K562 (cell line): ENCODE measurements around the gene KLHL12. TPM values are rescaled to one million over a fixed set of nuclear protein-coding genes. Genes with fewer than 3 reads are reported as not detected.

Experiments used
- CHD2 ChIP-seq: IDR thresholded peaks from 2 replicates; pipeline ENCODE4 v1.6.1; 2011; ENCODE audit warnings: low read depth, low read length
- CXXC5 ChIP-seq: fragments of 250-450 bp; sonication (Bioruptor Pico); IDR thresholded peaks from 2 replicates; pipeline ENCODE4 v1.8.0; 2022; ENCODE audit warnings: inconsistent platforms, mild to moderate bottlenecking, moderate library complexity
- ELF2 ChIP-seq: fragments of 250-450 bp; sonication (Bioruptor Pico); IDR thresholded peaks from 2 replicates; pipeline ENCODE4 v1.5.0; 2021; ENCODE audit warnings: mild to moderate bottlenecking
- GATAD2B ChIP-seq: fragments of 450-650 bp; IDR thresholded peaks from 2 replicates; pipeline ENCODE4 v1.6.1; 2017; ENCODE audit warnings: mild to moderate bottlenecking, borderline replicate concordance
- POLR3G ChIP-seq: IDR thresholded peaks from 2 replicates; pipeline ENCODE4 v1.6.1; 2011; ENCODE audit not compliant: insufficient read length, insufficient replicate concordance; ENCODE audit errors: extremely low read depth
- RAD21 ChIP-seq, 2 experiments: fragments of 250-450 bp in 1 of 2; fragments of 450-650 bp in 1 of 2; sonication (Bioruptor Pico) in 1 of 2; formaldehyde crosslinking in 1 of 2; IDR thresholded peaks in 1 of 2; conservative IDR thresholded peaks in 1 of 2; 2 replicates each; pipeline versions ENCODE4 v1.4.0 to v1.8.0; 2020 to 2022; ENCODE audit warnings: mild to moderate bottlenecking in 2 of 2, moderate library complexity in 1 of 2
- RHOXF2B ChIP-seq: fragments of 250-450 bp; sonication (Bioruptor Pico); conservative IDR thresholded peaks from 2 replicates; pipeline ENCODE4 v1.5.1; 2021
- SAP30 ChIP-seq: fragments of 200-600 bp; sonication (generic); IDR thresholded peaks from 2 replicates; pipeline ENCODE4 v1.6.1; 2012; ENCODE audit warnings: borderline replicate concordance, low read depth, mild to moderate bottlenecking, moderate library complexity, low read length, control low read depth, inconsistent platforms; ENCODE audit not compliant: insufficient read depth, poor library complexity, severe bottlenecking
- SREBF1 ChIP-seq: fragments of 150-350 bp; IDR thresholded peaks from 2 replicates; pipeline ENCODE4 v1.6.1; 2014; ENCODE audit warnings: antibody characterized with exemption, low read depth, low read length, borderline replicate concordance
- SRSF1 ChIP-seq: fragments of 200-400 bp; formaldehyde crosslinking; IDR thresholded peaks from 2 replicates; pipeline ENCODE4 v1.6.1; 2017; ENCODE audit warnings: mild to moderate bottlenecking, low read depth, low read length, moderate library complexity
- ZBTB7A ChIP-seq: IDR thresholded peaks from 2 replicates; pipeline ENCODE4 v1.6.1; 2011; ENCODE audit warnings: low read depth, mild to moderate bottlenecking, low read length, moderate library complexity, borderline replicate concordance; ENCODE audit not compliant: control insufficient read depth
- ZEB2 ChIP-seq: fragments of 450-650 bp; IDR thresholded peaks from 2 replicates; pipeline ENCODE4 v1.6.1; 2016
- ZNF197 ChIP-seq: fragments of 200-800 bp; sonication (Bioruptor generic); IDR thresholded peaks from 2 replicates; pipeline ENCODE4 v1.6.1; 2016; ENCODE audit warnings: low read depth, missing genetic modification characterization, missing compliant biosample characterization
- ZNF766 ChIP-seq: fragments of 200-800 bp; sonication (Bioruptor generic); conservative IDR thresholded peaks from 2 replicates; pipeline ENCODE4 v1.6.1; 2016; ENCODE audit warnings: missing genetic modification characterization, missing compliant biosample characterization
- ZSCAN32 ChIP-seq: fragments of 450-650 bp; formaldehyde crosslinking; IDR thresholded peaks from 2 replicates; pipeline ENCODE4 v1.4.0; 2020; ENCODE audit warnings: mild to moderate bottlenecking, moderate library complexity
- polyA plus RNA-seq, 8 experiments: library from polyadenylated mRNA; depleted of rRNA in 4 of 8; stranded (reverse) in 5 of 8; unstranded in 3 of 8; fragments of >200 nt; fragmentation: Nextera tagmentation in 2 of 8; fragmentation: Illumina TruSeq in 1 of 8; extraction: Ambion mirVana in 2 of 8; extraction: Trizol in 1 of 8; gene quantifications; 2 replicates each; pipeline versions ENCODE4 v1.2.1 to v1.2.3, GENCODE V29; 2011 to 2014; ENCODE audit warnings: inconsistent platforms in 1 of 8, missing spikeins in 1 of 8
- total RNA-seq, 7 experiments: library from RNA; depleted of rRNA in 6 of 7; stranded (reverse); fragments of >200 nt in 6 of 7; fragmentation: Illumina TruSeq in 2 of 7; extraction: Trizol in 2 of 7; gene quantifications; 2 replicates each; pipeline versions ENCODE4 v1.2.1 to v1.2.3, GENCODE V29; 2011 to 2021; ENCODE audit warnings: low replicate concordance in 1 of 7
- TF ChIP-seq, protein P1 (sequence below): IDR thresholded peaks from 3 replicates; pipeline ENCODE4 v1.6.1; 2011; ENCODE audit warnings: borderline replicate concordance, mild to moderate bottlenecking; ENCODE audit not compliant: insufficient read length, insufficient read depth
- TF ChIP-seq, protein P2 (sequence below): sonication (generic); formaldehyde crosslinking; IDR thresholded peaks from 2 replicates; pipeline ENCODE4 v1.8.1; 2023; ENCODE audit warnings: mild to moderate bottlenecking, missing genetic modification reagents
- TF ChIP-seq, protein P3 (sequence below): sonication (generic); formaldehyde crosslinking; IDR thresholded peaks from 2 replicates; pipeline ENCODE4 v1.8.0; 2023; ENCODE audit warnings: missing genetic modification reagents, mild to moderate bottlenecking, borderline replicate concordance

KLHL12 gene
- total and polyA plus RNA-seq, 9 of the 15 experiments (the other 6 are each of a cell fraction or from before 2014, with no cell fraction given) = 23.1 to 85.1 (median 35.0) TPM

DNA sequence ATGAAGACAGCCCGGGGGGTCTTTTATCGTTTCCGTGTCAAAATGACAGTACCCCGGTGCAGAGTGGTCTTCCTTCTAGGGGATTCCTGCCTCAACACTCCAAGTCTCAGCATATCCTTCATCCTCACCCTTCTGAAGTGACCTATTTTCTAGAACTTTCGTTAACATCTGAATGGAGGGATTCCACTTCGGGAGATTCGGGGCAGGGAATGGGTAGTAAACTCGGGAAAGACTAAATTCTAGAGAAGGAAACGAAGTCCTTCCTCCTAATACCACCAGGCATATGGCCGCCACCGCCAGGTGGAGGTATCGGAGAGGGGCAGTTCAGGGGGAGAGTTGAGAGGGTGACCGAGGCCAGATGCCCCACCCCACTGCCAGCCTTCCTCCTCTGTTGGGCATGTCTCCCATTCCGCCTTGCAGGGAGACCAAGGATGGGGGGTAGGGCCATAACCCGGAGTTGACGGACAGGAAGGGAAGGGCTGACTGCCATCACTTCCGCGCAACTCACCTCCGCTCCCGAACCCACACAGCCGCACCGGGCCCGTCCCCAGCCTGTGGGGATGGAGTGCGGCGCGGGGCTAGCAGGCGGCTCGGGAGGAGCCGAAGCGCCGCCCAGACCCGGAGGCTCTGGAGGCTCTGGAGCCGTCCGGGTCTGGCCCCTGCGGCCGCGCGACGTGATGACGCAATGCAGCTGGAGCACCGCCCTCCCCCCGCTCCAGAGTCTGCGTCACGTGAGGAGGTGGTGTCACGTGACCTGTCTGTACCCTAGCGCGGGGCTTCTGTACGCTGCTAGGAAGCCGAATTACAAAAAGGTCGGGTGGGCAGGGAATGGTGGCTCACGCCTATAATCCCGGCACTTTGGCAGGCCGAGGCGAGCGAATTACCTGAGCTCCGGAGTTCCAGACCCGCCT, at the start of gene KLHL12 (continued):
- TF ChIP-seq, protein P1, sequence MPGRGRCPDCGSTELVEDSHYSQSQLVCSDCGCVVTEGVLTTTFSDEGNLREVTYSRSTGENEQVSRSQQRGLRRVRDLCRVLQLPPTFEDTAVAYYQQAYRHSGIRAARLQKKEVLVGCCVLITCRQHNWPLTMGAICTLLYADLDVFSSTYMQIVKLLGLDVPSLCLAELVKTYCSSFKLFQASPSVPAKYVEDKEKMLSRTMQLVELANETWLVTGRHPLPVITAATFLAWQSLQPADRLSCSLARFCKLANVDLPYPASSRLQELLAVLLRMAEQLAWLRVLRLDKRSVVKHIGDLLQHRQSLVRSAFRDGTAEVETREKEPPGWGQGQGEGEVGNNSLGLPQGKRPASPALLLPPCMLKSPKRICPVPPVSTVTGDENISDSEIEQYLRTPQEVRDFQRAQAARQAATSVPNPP = no peak
- peak; percentile 63 for TF ChIP-seq ZNF766 (CRISPR knock-in tag)
- TF ChIP-seq SAP30 = peak; percentile 96
- peak; percentile 74 to 80 for TF ChIP-seq RAD21 (CRISPR knock-in tag; conservative IDR thresholded peaks at IDR 0.05 in 1 of 2, IDR thresholded peaks at IDR 0.05 in 1 of 2)
- TF ChIP-seq SREBF1 = peak; percentile 89
- TF ChIP-seq ZEB2 = peak; percentile 78; the same call in 1 of the 2 replicates
- TF ChIP-seq, protein P2, sequence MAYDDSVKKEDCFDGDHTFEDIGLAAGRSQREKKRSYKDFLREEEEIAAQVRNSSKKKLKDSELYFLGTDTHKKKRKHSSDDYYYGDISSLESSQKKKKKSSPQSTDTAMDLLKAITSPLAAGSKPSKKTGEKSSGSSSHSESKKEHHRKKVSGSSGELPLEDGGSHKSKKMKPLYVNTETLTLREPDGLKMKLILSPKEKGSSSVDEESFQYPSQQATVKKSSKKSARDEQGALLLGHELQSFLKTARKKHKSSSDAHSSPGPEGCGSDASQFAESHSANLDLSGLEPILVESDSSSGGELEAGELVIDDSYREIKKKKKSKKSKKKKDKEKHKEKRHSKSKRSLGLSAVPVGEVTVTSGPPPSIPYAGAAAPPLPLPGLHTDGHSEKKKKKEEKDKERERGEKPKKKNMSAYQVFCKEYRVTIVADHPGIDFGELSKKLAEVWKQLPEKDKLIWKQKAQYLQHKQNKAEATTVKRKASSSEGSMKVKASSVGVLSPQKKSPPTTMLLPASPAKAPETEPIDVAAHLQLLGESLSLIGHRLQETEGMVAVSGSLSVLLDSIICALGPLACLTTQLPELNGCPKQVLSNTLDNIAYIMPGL (CRISPR knock-in tag) = 0 out of 2 replicates have a peak, but pooled peaks have one; percentile 93
- TF ChIP-seq ZBTB7A = peak; percentile 97
- TF ChIP-seq, protein P3, sequence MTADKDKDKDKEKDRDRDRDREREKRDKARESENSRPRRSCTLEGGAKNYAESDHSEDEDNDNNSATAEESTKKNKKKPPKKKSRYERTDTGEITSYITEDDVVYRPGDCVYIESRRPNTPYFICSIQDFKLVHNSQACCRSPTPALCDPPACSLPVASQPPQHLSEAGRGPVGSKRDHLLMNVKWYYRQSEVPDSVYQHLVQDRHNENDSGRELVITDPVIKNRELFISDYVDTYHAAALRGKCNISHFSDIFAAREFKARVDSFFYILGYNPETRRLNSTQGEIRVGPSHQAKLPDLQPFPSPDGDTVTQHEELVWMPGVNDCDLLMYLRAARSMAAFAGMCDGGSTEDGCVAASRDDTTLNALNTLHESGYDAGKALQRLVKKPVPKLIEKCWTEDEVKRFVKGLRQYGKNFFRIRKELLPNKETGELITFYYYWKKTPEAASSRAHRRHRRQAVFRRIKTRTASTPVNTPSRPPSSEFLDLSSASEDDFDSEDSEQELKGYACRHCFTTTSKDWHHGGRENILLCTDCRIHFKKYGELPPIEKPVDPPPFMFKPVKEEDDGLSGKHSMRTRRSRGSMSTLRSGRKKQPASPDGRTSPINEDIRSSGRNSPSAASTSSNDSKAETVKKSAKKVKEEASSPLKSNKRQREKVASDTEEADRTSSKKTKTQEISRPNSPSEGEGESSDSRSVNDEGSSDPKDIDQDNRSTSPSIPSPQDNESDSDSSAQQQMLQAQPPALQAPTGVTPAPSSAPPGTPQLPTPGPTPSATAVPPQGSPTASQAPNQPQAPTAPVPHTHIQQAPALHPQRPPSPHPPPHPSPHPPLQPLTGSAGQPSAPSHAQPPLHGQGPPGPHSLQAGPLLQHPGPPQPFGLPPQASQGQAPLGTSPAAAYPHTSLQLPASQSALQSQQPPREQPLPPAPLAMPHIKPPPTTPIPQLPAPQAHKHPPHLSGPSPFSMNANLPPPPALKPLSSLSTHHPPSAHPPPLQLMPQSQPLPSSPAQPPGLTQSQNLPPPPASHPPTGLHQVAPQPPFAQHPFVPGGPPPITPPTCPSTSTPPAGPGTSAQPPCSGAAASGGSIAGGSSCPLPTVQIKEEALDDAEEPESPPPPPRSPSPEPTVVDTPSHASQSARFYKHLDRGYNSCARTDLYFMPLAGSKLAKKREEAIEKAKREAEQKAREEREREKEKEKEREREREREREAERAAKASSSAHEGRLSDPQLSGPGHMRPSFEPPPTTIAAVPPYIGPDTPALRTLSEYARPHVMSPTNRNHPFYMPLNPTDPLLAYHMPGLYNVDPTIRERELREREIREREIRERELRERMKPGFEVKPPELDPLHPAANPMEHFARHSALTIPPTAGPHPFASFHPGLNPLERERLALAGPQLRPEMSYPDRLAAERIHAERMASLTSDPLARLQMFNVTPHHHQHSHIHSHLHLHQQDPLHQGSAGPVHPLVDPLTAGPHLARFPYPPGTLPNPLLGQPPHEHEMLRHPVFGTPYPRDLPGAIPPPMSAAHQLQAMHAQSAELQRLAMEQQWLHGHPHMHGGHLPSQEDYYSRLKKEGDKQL = no peak
- no peak for TF ChIP-seq POLR3G
- TF ChIP-seq ZNF197 = peak; percentile 88; the same call in 1 of the 2 replicates
- peak; percentile 89 for TF ChIP-seq GATAD2B
- TF ChIP-seq RHOXF2B (CRISPR knock-in tag) = peak; percentile 38
- TF ChIP-seq ZSCAN32 (CRISPR knock-in tag) = peak; percentile 92
- TF ChIP-seq CXXC5 (CRISPR knock-in tag) = peak; percentile 94
- peak; percentile 59; the same call in 1 of the 2 replicates for TF ChIP-seq ELF2
- TF ChIP-seq CHD2 = peak; percentile 29
- no peak for TF ChIP-seq SRSF1
